ENCODE results near the gene ALOX12B.

- TF ChIP-seq EZH2 (IDR thresholded peaks at IDR 0.05; ENCODE audit: low read depth) (no peak), CTCF (conservative IDR thresholded peaks at IDR 0.05) (no peak)
These were observed 18.5 kb upstream of the ALOX12B start for GRCh38 chr17:8105957-8106398.

Data from PC-9 (cell line).